OCI-LY1 (cell line): ENCODE results near the gene MUC6.

Experiments used
- H2AFZ ChIP-seq: fragments of 200-600 bp; sonication (generic), shearing (Covaris generic); 2 replicates; pipeline ENCODE4 v1.6.0; 2014; ENCODE audit warnings: antibody characterized with exemption, mild to moderate bottlenecking, low read length
- H3F3A ChIP-seq: fragments of 200-600 bp; sonication (generic), shearing (Covaris generic); 2 replicates; pipeline ENCODE4 v1.6.0; 2014; ENCODE audit warnings: mild to moderate bottlenecking, antibody characterized with exemption, low read length, moderate library complexity; ENCODE audit not compliant: insufficient read depth
- H3K27ac ChIP-seq: fragments of 200-600 bp; sonication (generic); 2 replicates; pipeline ENCODE4 v1.5.1; 2014; ENCODE audit warnings: low read length, mixed run types, mild to moderate bottlenecking, low read depth; ENCODE audit not compliant: poor library complexity, severe bottlenecking
- H3K27me3 ChIP-seq: fragments of 200-600 bp; sonication (generic); 2 replicates; pipeline ENCODE4 v1.6.0; 2014; ENCODE audit warnings: antibody characterized with exemption, mild to moderate bottlenecking, low read length, moderate library complexity; ENCODE audit not compliant: insufficient read depth
- H3K36me3 ChIP-seq: fragments of 200-600 bp; sonication (generic); 2 replicates; pipeline ENCODE4 v1.6.1; 2014; ENCODE audit warnings: mild to moderate bottlenecking, antibody characterized with exemption, low read length, moderate library complexity, mixed read lengths; ENCODE audit not compliant: insufficient read depth
- H3K4me1 ChIP-seq: fragments of 200-600 bp; sonication (generic); 2 replicates; pipeline ENCODE4 v1.5.1; 2014; ENCODE audit warnings: mild to moderate bottlenecking, low read length, moderate library complexity; ENCODE audit not compliant: insufficient read depth, severe bottlenecking
- H3K4me2 ChIP-seq: fragments of 200-600 bp; sonication (generic), shearing (Covaris generic); 2 replicates; pipeline ENCODE4 v1.6.1; 2014; ENCODE audit warnings: low read length
- H3K4me3 ChIP-seq: fragments of 200-600 bp; sonication (generic); 2 replicates; pipeline ENCODE4 v1.5.1; 2014; ENCODE audit warnings: low read length, low read depth, mild to moderate bottlenecking, mixed read lengths; ENCODE audit not compliant: poor library complexity, severe bottlenecking
- H3K79me2 ChIP-seq: fragments of 200-600 bp; shearing (Covaris generic); 2 replicates; pipeline ENCODE4 v1.6.1; 2016; ENCODE audit warnings: mixed run types, low read length, mixed read lengths; ENCODE audit not compliant: insufficient read depth
- H3K9ac ChIP-seq: fragments of 200-600 bp; sonication (generic), shearing (Covaris generic); 2 replicates; pipeline ENCODE4 v1.6.1; 2014; ENCODE audit warnings: mild to moderate bottlenecking, low read length, mixed read lengths
- H3K9me2 ChIP-seq: fragments of 200-600 bp; sonication (generic), shearing (Covaris generic); 2 replicates; pipeline ENCODE4 v1.6.1; 2014; ENCODE audit warnings: low read depth, mild to moderate bottlenecking, low read length, mixed read lengths
- H3K9me3 ChIP-seq: fragments of 200-600 bp; shearing (Covaris generic); 2 replicates; pipeline ENCODE4 v1.6.1; 2014; ENCODE audit warnings: low read length, mixed read lengths
- H4K20me1 ChIP-seq: fragments of 200-600 bp; sonication (generic), shearing (Covaris generic); 2 replicates; pipeline ENCODE4 v1.6.0; 2016; ENCODE audit warnings: mild to moderate bottlenecking, low read length; ENCODE audit not compliant: insufficient read depth
- EZH2 ChIP-seq: fragments of 200-600 bp; sonication (generic), shearing (Covaris generic); IDR thresholded peaks from 2 replicates; pipeline ENCODE4 v1.8.0; 2017; ENCODE audit warnings: borderline replicate concordance, mixed run types, mild to moderate bottlenecking, antibody characterized with exemption, low read length, moderate library complexity, mixed read lengths
- TF ChIP-seq, protein P1 (sequence below): fragments of 200-600 bp; sonication (generic), shearing (Covaris generic); IDR thresholded peaks from 2 replicates; pipeline ENCODE4 v1.5.1; 2017; ENCODE audit warnings: mild to moderate bottlenecking, antibody characterized with exemption, low read length, moderate library complexity, mixed read lengths

The MUC6 gene

DNA sequence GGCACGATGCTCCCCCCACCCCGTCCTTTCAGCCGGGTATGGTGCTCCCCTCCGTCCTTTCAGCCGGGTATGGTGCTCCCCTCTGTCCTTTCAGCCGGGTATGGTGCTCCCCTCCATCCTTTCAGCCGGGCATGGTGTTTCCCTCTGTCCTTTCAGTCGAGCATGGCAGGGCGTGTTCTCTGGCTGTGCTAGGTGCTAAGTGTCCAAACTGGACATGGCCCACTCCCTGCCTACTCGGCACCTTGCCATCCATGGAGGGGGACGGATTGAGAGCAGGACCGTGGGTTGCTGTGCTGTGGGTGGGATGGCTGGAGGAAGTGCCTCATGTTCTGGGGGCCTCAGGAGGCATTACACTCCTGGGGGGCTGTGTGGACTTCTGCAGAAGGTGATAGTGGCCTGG is 45.5 kb downstream of the MUC6 start:
- H3F3A ChIP-seq, result no peaks in the 10 kb centered on the region
- TF ChIP-seq, protein P1, sequence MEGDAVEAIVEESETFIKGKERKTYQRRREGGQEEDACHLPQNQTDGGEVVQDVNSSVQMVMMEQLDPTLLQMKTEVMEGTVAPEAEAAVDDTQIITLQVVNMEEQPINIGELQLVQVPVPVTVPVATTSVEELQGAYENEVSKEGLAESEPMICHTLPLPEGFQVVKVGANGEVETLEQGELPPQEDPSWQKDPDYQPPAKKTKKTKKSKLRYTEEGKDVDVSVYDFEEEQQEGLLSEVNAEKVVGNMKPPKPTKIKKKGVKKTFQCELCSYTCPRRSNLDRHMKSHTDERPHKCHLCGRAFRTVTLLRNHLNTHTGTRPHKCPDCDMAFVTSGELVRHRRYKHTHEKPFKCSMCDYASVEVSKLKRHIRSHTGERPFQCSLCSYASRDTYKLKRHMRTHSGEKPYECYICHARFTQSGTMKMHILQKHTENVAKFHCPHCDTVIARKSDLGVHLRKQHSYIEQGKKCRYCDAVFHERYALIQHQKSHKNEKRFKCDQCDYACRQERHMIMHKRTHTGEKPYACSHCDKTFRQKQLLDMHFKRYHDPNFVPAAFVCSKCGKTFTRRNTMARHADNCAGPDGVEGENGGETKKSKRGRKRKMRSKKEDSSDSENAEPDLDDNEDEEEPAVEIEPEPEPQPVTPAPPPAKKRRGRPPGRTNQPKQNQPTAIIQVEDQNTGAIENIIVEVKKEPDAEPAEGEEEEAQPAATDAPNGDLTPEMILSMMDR, result no peak
- TF ChIP-seq EZH2, result no peak
- H3K9me2 ChIP-seq, result no peaks in the 10 kb centered on the region
- H3K4me1 ChIP-seq, result no peaks in the 10 kb centered on the region
- no peak overlapping the region for H2AFZ ChIP-seq
- H3K27me3 ChIP-seq, result no peaks in the 10 kb centered on the region
- H3K27ac ChIP-seq, result no peak overlapping the region
- H3K9me3 ChIP-seq, result no peaks in the 10 kb centered on the region
- no peak overlapping the region for H3K4me2 ChIP-seq
- peaks cover 51% of the 10 kb centered on the region for H3K36me3 ChIP-seq
- no peaks in the 10 kb centered on the region for H4K20me1 ChIP-seq
- no peak overlapping the region for H3K9ac ChIP-seq
- no peak overlapping the region for H3K4me3 ChIP-seq
- H3K79me2 ChIP-seq, result no peaks in the 10 kb centered on the region

DNA sequence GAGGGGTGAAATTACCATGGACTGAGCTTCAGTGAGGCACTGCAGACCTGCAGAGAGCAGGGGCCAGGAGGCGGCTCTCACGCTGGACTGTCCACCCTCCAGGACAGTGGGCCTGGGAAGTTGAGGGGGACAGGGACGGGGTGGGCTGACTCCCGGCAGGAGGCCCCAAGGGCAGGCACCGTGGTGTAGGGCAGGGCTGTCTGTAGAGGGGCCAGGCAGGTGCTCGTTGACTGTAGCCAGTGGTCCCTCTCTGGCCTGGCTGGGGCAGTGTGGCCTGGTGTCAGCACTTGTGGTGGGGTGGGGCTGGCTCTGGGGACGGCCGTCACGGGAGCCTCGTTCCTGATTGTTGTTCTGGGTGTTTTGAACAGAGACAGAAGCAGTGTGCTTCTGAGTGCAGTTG is 46.4 kb downstream of the MUC6 start:
- H3K27me3 ChIP-seq, result no peaks in the 10 kb centered on the region
- H2AFZ ChIP-seq, result no peak overlapping the region
- no peaks in the 10 kb centered on the region for H3K9me3 ChIP-seq
- TF ChIP-seq, protein P1, result no peak
- TF ChIP-seq EZH2, result no peak
- H3K4me2 ChIP-seq, result no peak overlapping the region
- H3K4me3 ChIP-seq, result no peak overlapping the region
- H3K9ac ChIP-seq, result no peak overlapping the region
- H4K20me1 ChIP-seq, result no peaks in the 10 kb centered on the region
- H3K79me2 ChIP-seq, result no peaks in the 10 kb centered on the region
- no peaks in the 10 kb centered on the region for H3F3A ChIP-seq
- no peaks in the 10 kb centered on the region for H3K4me1 ChIP-seq
- no peak overlapping the region for H3K27ac ChIP-seq
- peaks cover 58% of the 10 kb centered on the region for H3K36me3 ChIP-seq
- H3K9me2 ChIP-seq, result no peaks in the 10 kb centered on the region

DNA sequence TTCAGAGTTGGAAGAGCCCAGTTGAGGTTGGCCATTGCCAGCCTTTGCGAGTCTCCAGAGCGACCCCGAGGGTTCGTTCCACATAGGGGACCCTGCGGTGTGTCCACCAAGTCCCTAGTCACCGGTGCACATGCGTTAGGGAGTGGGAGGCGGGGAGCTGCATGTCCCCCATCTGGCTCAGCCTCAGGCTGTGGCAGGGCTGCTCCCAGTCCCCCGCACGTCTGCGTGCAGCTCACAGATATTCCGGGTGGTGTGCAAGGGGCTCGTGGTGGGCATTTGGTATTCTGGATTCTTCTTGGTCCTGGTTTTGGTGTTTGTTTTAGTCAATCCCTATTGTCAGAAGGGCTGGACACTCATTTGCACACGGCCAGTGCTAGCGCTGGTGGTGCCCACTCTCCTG is 48.8 kb downstream of the MUC6 start:
- H3K4me3 ChIP-seq, result no peak overlapping the region
- no peak overlapping the region for H2AFZ ChIP-seq
- H3K9me3 ChIP-seq, result no peaks in the 10 kb centered on the region
- H3K4me1 ChIP-seq, result no peaks in the 10 kb centered on the region
- H4K20me1 ChIP-seq, result no peaks in the 10 kb centered on the region
- no peaks in the 10 kb centered on the region for H3K9me2 ChIP-seq
- no peak for TF ChIP-seq EZH2
- TF ChIP-seq, protein P1, result no peak
- H3K4me2 ChIP-seq, result no peak overlapping the region
- H3K27ac ChIP-seq, result no peak overlapping the region
- H3K27me3 ChIP-seq, result no peaks in the 10 kb centered on the region
- H3F3A ChIP-seq, result no peaks in the 10 kb centered on the region
- no peaks in the 10 kb centered on the region for H3K79me2 ChIP-seq
- H3K36me3 ChIP-seq, result peaks cover 53% of the 10 kb centered on the region
- H3K9ac ChIP-seq, result no peak overlapping the region
